Ramos (cell line): Measurements from ENCODE around the gene PIK3R4.

Experiments
- in situ Hi-C: fragments of 300-500 bp; cut with MboI; formaldehyde crosslinking; loops from one replicate; pipeline ENCODE4 v1.14.3; 2022; ENCODE audit warnings: low sequenced_read_pairs; ENCODE audit not compliant: unreplicated experiment

The PIK3R4 gene

GRCh38 chr3:130693314-130693713, 53.3 kb downstream of the PIK3R4 start:
- in situ Hi-C loops: no loop called here

GRCh38 chr3:130692455-130692854, 54.2 kb downstream of the PIK3R4 start:
- in situ Hi-C loops: no loop called here

GRCh38 chr3:130688697-130689470, 57.7 kb downstream of the PIK3R4 start:
- in situ Hi-C loops: no loop called here

- in situ Hi-C loops: no loop called here
Observed at GRCh38 chr3:130688015-130688688, 58.5 kb downstream of the PIK3R4 start.

GRCh38 chr3:130687327-130687726, 59.3 kb downstream of the PIK3R4 start:
- in situ Hi-C loops: no loop called here

- in situ Hi-C loops: no loop called here
Observed at GRCh38 chr3:130686833-130687232, 59.8 kb downstream of the PIK3R4 start.

GRCh38 chr3:130682131-130682530, 64.5 kb downstream of the PIK3R4 start:
- in situ Hi-C loops: no loop called here

- in situ Hi-C loops: no loop called here
Observed at GRCh38 chr3:130679218-130679617, 67.4 kb downstream of the PIK3R4 start.

- in situ Hi-C loops: no loop called here
Observed at GRCh38 chr3:130677343-130677742, 69.3 kb downstream of the PIK3R4 start.

GRCh38 chr3:130671545-130672312, 74.9 kb downstream of the PIK3R4 start:
- in situ Hi-C loops: no loop called here

- in situ Hi-C loops: no loop called here
Observed at GRCh38 chr3:130669740-130670139, 76.9 kb downstream of the PIK3R4 start.

GRCh38 chr3:130663092-130663491, 83.5 kb downstream of the PIK3R4 start:
- in situ Hi-C loops: no loop called here

- in situ Hi-C loops: no loop called here
Observed at GRCh38 chr3:130662501-130662996, 84.1 kb downstream of the PIK3R4 start.

- in situ Hi-C loops: no loop called here
Observed at GRCh38 chr3:130661140-130661891, 85.3 kb downstream of the PIK3R4 start.

GRCh38 chr3:130659911-130660310, 86.7 kb downstream of the PIK3R4 start:
- in situ Hi-C loops: no loop called here

- in situ Hi-C loops: no loop called here
Observed at GRCh38 chr3:130658678-130659077, 88.0 kb downstream of the PIK3R4 start.

GRCh38 chr3:130656627-130657026, 90.0 kb downstream of the PIK3R4 start:
- in situ Hi-C loops: no loop called here

GRCh38 chr3:130654921-130655320, 91.7 kb downstream of the PIK3R4 start:
- in situ Hi-C loops: no loop called here

- in situ Hi-C loops: no loop called here
Observed at GRCh38 chr3:130654091-130654490, 92.5 kb downstream of the PIK3R4 start.

GRCh38 chr3:130649061-130649654, 97.5 kb downstream of the PIK3R4 start:
- in situ Hi-C loops: no loop called here
